Neural progenitor cell (in vitro differentiated cells): Measurements from ENCODE around the gene AUTS2. TPM values are rescaled to one million over a fixed set of nuclear protein-coding genes. Genes with fewer than 3 reads are reported as not detected.

Source experiments
- DNase-seq: peaks from one replicate; pipeline ENCODE4 v3.0.0-alpha.2; 2016; ENCODE audit warnings: low spot score
- H2AFZ ChIP-seq: fragments of 200-600 bp; sonication (generic); replicated peaks from 2 replicates; pipeline ENCODE4 v1.6.1; 2016; ENCODE audit warnings: antibody characterized with exemption
- H3F3A ChIP-seq: fragments of 200-600 bp; sonication (generic); 2 replicates; pipeline ENCODE4 v1.6.1; 2016; ENCODE audit warnings: antibody characterized with exemption, low read depth
- H3K27ac ChIP-seq: fragments of 200-600 bp; sonication (generic); 2 replicates; pipeline ENCODE4 v1.5.1; 2016; ENCODE audit warnings: mild to moderate bottlenecking
- H3K27me3 ChIP-seq: fragments of 200-600 bp; sonication (generic); 2 replicates; pipeline ENCODE4 v1.6.1; 2016; ENCODE audit warnings: mild to moderate bottlenecking, moderate library complexity
- H3K36me3 ChIP-seq: fragments of 200-600 bp; sonication (generic); 2 replicates; pipeline ENCODE4 v1.5.1; 2016
- H3K4me1 ChIP-seq: fragments of 200-600 bp; sonication (generic); 2 replicates; pipeline ENCODE4 v1.6.1; 2016; ENCODE audit warnings: mixed run types
- H3K4me2 ChIP-seq: fragments of 200-600 bp; sonication (generic); 2 replicates; pipeline ENCODE4 v1.6.1; 2016
- H3K4me3 ChIP-seq: fragments of 200-600 bp; sonication (generic); 2 replicates; pipeline ENCODE4 v1.5.1; 2016
- H3K79me2 ChIP-seq: fragments of 200-600 bp; sonication (generic); 2 replicates; pipeline ENCODE4 v1.6.1; 2016; ENCODE audit warnings: low read depth
- H3K9ac ChIP-seq: fragments of 200-600 bp; sonication (generic); 2 replicates; pipeline ENCODE4 v1.6.1; 2016
- H3K9me3 ChIP-seq: fragments of 200-600 bp; sonication (generic); 2 replicates; pipeline ENCODE4 v1.5.1; 2016; ENCODE audit warnings: low read depth
- H4K20me1 ChIP-seq: fragments of 200-600 bp; sonication (generic); 2 replicates; pipeline ENCODE4 v1.6.1; 2016; ENCODE audit warnings: low read depth
- H3K27ac Mint-ChIP-seq: 3 replicates; pipeline ENCODE4 v1.8.0; 2021; ENCODE audit warnings: mixed read lengths
- H3K27me3 Mint-ChIP-seq: 2 replicates; pipeline ENCODE4 v1.8.0; 2022; ENCODE audit warnings: low read depth, mild to moderate bottlenecking, inconsistent platforms, moderate library complexity, mixed read lengths; ENCODE audit not compliant: insufficient read depth
- H3K36me3 Mint-ChIP-seq: 3 replicates; pipeline ENCODE4 v1.8.0; 2021; ENCODE audit warnings: mixed read lengths
- H3K4me1 Mint-ChIP-seq: 3 replicates; pipeline ENCODE4 v1.8.0; 2021; ENCODE audit warnings: mixed read lengths
- H3K4me3 Mint-ChIP-seq: 3 replicates; pipeline ENCODE4 v1.8.0; 2021; ENCODE audit warnings: mild to moderate bottlenecking, moderate library complexity, mixed read lengths
- H3K9me3 Mint-ChIP-seq: 3 replicates; pipeline ENCODE4 v1.8.0; 2020; ENCODE audit warnings: mixed read lengths
- CTCF ChIP-seq: fragments of 200-600 bp; sonication (generic); IDR thresholded peaks from 2 replicates; pipeline ENCODE4 v1.5.1; 2017; ENCODE audit warnings: antibody characterized with exemption, mild to moderate bottlenecking
- EZH2 ChIP-seq: fragments of 200-600 bp; sonication (generic); IDR thresholded peaks from 2 replicates; pipeline ENCODE4 v1.6.1; 2017; ENCODE audit warnings: antibody characterized with exemption, mild to moderate bottlenecking, moderate library complexity
- EZH2phosphoT487 ChIP-seq: fragments of 200-600 bp; sonication (generic); IDR thresholded peaks from 2 replicates; pipeline ENCODE4 v1.6.1; 2017; ENCODE audit warnings: antibody characterized with exemption
- total RNA-seq: library from RNA; depleted of rRNA; stranded (reverse); fragments of >200 nt; gene quantifications from 2 replicates; pipeline ENCODE4 v1.2.3, GENCODE V29; 2015; ENCODE audit warnings: low replicate concordance

AUTS2 gene
- total RNA-seq, 1 donor from 2014 or later, result 50.0 TPM

- H3K27me3 Mint-ChIP-seq, result peaks cover 6% of the 10 kb centered on the region
- no peak overlapping the region for H3K4me3 Mint-ChIP-seq
- no peak overlapping the region for H3K27ac Mint-ChIP-seq
These were observed 802.6 kb downstream of the AUTS2 start for GRCh38 chr7:70400829-70401380.

GRCh38 chr7:70402069-70402468 lies 803.8 kb downstream of the AUTS2 start:
- no peak for DNase-seq
- peaks cover 29% of the 10 kb centered on the region for H3K4me1 Mint-ChIP-seq
- no peak overlapping the region for H3K4me3 Mint-ChIP-seq
- Histone ChIP-seq H3K79me2 (no peaks in the 10 kb centered on the region), H3F3A (no peaks in the 10 kb centered on the region), H3K27ac (no peak overlapping the region), H3K4me3 (no peak overlapping the region), H3K36me3 (no peaks in the 10 kb centered on the region), H3K9me3 (no peaks in the 10 kb centered on the region), H3K27me3 (no peaks in the 10 kb centered on the region), H4K20me1 (no peaks in the 10 kb centered on the region), H2AFZ (no peak overlapping the region), H3K4me1 (peaks cover 6% of the 10 kb centered on the region), H3K4me2 (no peak overlapping the region), H3K9ac (no peak overlapping the region)
- no peak for TF ChIP-seq EZH2phosphoT487
- no peak for TF ChIP-seq CTCF
- TF ChIP-seq EZH2, result no peak
- no peak overlapping the region for H3K27ac Mint-ChIP-seq
- H3K9me3 Mint-ChIP-seq, result no peaks in the 10 kb centered on the region
- H3K36me3 Mint-ChIP-seq, result peaks cover 3% of the 10 kb centered on the region
- H3K27me3 Mint-ChIP-seq, result peaks cover 6% of the 10 kb centered on the region

More at GRCh38 chr7:70400829-70401380, 802.6 kb downstream of the AUTS2 start:
- TF ChIP-seq CTCF (no peak), EZH2 (no peak), EZH2phosphoT487 (no peak)
- Histone ChIP-seq H2AFZ (no peak overlapping the region), H3K27ac (no peak overlapping the region), H3K36me3 (no peaks in the 10 kb centered on the region), H3K4me2 (no peak overlapping the region), H3K4me3 (no peak overlapping the region), H3F3A (no peaks in the 10 kb centered on the region), H3K79me2 (no peaks in the 10 kb centered on the region), H3K9ac (no peak overlapping the region), H4K20me1 (no peaks in the 10 kb centered on the region), H3K27me3 (no peaks in the 10 kb centered on the region), H3K4me1 (no peaks in the 10 kb centered on the region), H3K9me3 (no peaks in the 10 kb centered on the region)
- peaks cover 19% of the 10 kb centered on the region for H3K4me1 Mint-ChIP-seq
- H3K36me3 Mint-ChIP-seq, result peaks cover 3% of the 10 kb centered on the region
- H3K9me3 Mint-ChIP-seq, result no peaks in the 10 kb centered on the region
- DNase-seq, result no peak

- no peaks in the 10 kb centered on the region for H3K9me3 Mint-ChIP-seq
- Histone ChIP-seq H3K4me2 (no peak overlapping the region), H4K20me1 (no peaks in the 10 kb centered on the region), H3F3A (no peaks in the 10 kb centered on the region), H3K27ac (no peak overlapping the region), H3K9ac (no peak overlapping the region), H3K9me3 (no peaks in the 10 kb centered on the region), H2AFZ (no peak overlapping the region), H3K4me3 (no peak overlapping the region), H3K79me2 (no peaks in the 10 kb centered on the region), H3K36me3 (no peaks in the 10 kb centered on the region), H3K4me1 (peaks cover 9% of the 10 kb centered on the region), H3K27me3 (no peaks in the 10 kb centered on the region)
- no peak for DNase-seq
- H3K27ac Mint-ChIP-seq, result no peak overlapping the region
- no peak for TF ChIP-seq EZH2
- no peak for TF ChIP-seq EZH2phosphoT487
- TF ChIP-seq CTCF, result no peak
- H3K27me3 Mint-ChIP-seq, result peaks cover 6% of the 10 kb centered on the region
- H3K4me3 Mint-ChIP-seq, result no peak overlapping the region
- H3K36me3 Mint-ChIP-seq, result peaks cover 1% of the 10 kb centered on the region
- H3K4me1 Mint-ChIP-seq, result peaks cover 34% of the 10 kb centered on the region
These were observed 807.0 kb downstream of the AUTS2 start for GRCh38 chr7:70405241-70405640.
